ENCODE data around the gene MBNL2. TPM values are rescaled to one million over a fixed set of nuclear protein-coding genes. Genes with fewer than 3 reads are reported as not detected.

The MBNL2 gene
- total and polyA plus RNA-seq, 2 of the 4 experiments (the other 2 are of a cell fraction), result 26.9 to 103 TPM

GRCh38 chr13:97278435-97279411 lies 56.6 kb downstream of the MBNL2 start:
- Histone ChIP-seq H3K4me3 (ENCODE audit: insufficient read depth, low read depth, low read length) (no peak overlapping the region), H3K9me1 (ENCODE audit: insufficient read depth, low read length) (peaks cover 34% of the 10 kb centered on the region), H2BK5ac (ENCODE audit: low read depth, low read length, poor library complexity, severe bottlenecking) (peak overlapping the region; percentile 54), H2BK15ac (ENCODE audit: low read depth, low read length) (peak overlapping the region; percentile 64; the same call in 1 of the 3 replicates), H2AFZ (replicated peaks; ENCODE audit: low read length, poor library complexity) (no peak overlapping the region), H3K9me3 (ENCODE audit: control insufficient read depth, insufficient read depth, low read length) (no peaks in the 10 kb centered on the region), H2AK5ac (ENCODE audit: low read depth, low read length) (no peak overlapping the region), H3K14ac (replicated peaks; ENCODE audit: low read depth, low read length) (no peak overlapping the region), H4K91ac (ENCODE audit: insufficient read depth, low read depth, low read length) (no peak overlapping the region), H4K5ac (ENCODE audit: low read depth, low read length) (no peak overlapping the region), H3K18ac (ENCODE audit: low read depth, low read length) (peak overlapping the region; percentile 45; the same call in 1 of the 2 replicates), H3K9ac (ENCODE audit: low read depth, low read length) (no peak overlapping the region), H4K8ac (ENCODE audit: low read depth in 2 of 2, low read length in 2 of 2) (peak overlapping the region in 1 of 2 experiments; percentile 41; a peak in 2 of 4 replicates), H3K23ac (ENCODE audit: low read depth, low read length) (peak overlapping the region; percentile 18), H3K4me2 (ENCODE audit: low read depth, low read length) (peak overlapping the region; percentile 55), H4K20me1 (ENCODE audit: insufficient read depth, low read length) (peaks cover 57% of the 10 kb centered on the region), H2AK9ac (replicated peaks; ENCODE audit: low read depth, low read length, poor library complexity) (no peak overlapping the region), H3K56ac (ENCODE audit: extremely low read depth, insufficient read depth, low read length) (no peak overlapping the region), H3K79me1 (ENCODE audit: low read depth in 1 of 2, low read length in 2 of 2) (peaks cover 22 to 70% of the 10 kb centered on the region in 2 experiments), H3K27me3 (ENCODE audit: control insufficient read depth, insufficient read depth, low read length) (no peaks in the 10 kb centered on the region), H3K4me1 (ENCODE audit: control insufficient read depth, insufficient read depth, low read length) (peaks cover 33% of the 10 kb centered on the region), H3K36me3 (ENCODE audit: control insufficient read depth, insufficient read depth, low read length) (peaks cover 16% of the 10 kb centered on the region), H2BK20ac (ENCODE audit: low read depth, low read length) (0 out of 2 replicates have a peak overlapping the region, but pooled peaks have one; percentile 26), H3K4ac (ENCODE audit: low read depth, low read length) (no peak overlapping the region; the same call in 1 of the 2 replicates), H2BK120ac (ENCODE audit: low read depth, low read length) (no peak overlapping the region), H3K27ac (ENCODE audit: insufficient read depth, low read length) (peak overlapping the region; percentile 41; the same call in 1 of the 2 replicates)
- CTCF ChIA-PET, result interaction anchor here (1.3 kb wide), 1 partner anchor 78 kb away, joined by 3 read pairs; no protein-coding TSS in a partner anchor
- POLR2A ChIA-PET (ENCODE audit: unreplicated experiment), result no interaction called here
- DNase-seq (no peak), ATAC-seq (ENCODE audit: low read depth) (no peak)
- intact Hi-C loops (cut with micrococcal nuclease) (loop anchor here (5.0 kb wide), 1 partner anchor 49 kb away; no protein-coding TSS in a partner anchor), dilution Hi-C loops (cut with HindIII; ENCODE audit: low sequenced_read_pairs, unreplicated experiment) (no loop called here), in situ Hi-C loops (cut with MboI; ENCODE audit: low sequenced_read_pairs) (no loop called here)
- 54% methylated on average over 2 of the region's 9 CpGs; no CpG with 5 or more reads in 1 of the 2 experiments for WGBS, 2 experiments (ENCODE audit: extremely low coverage in 2 of 2, insufficient read length in 1 of 2)
- BruUV-seq (replicated peaks), result no TSS peak
- TF ChIP-seq CHD1 (IDR thresholded peaks at IDR 0.05; ENCODE audit: low read depth, low read length) (no peak), RFX5 (IDR thresholded peaks at IDR 0.05; ENCODE audit: low read depth, low read length) (no peak), ELK1 (IDR thresholded peaks at IDR 0.05; ENCODE audit: borderline replicate concordance, low read depth, low read length) (no peak)

Measured in IMR-90 (cell line).